ENCODE data around the gene CIART.
A peak's percentile ranks its signal among the peaks of the same experiment; 100 is the strongest.

The CIART gene

GRCh38 chr1:150262388-150263320 is 19.7 kb upstream of the CIART start:
- peaks cover 29% of the 10 kb centered on the region for H3K36me3 ChIP-seq (replicated peaks; ENCODE audit: low read depth, low read length)
- H3K27ac ChIP-seq (ENCODE audit: low read length), result 0 out of 2 replicates have a peak overlapping the region, but pooled peaks have one; percentile 7
- TF ChIP-seq EZH2phosphoT487 (IDR thresholded peaks at IDR 0.05; ENCODE audit: low read depth), result no peak
- TF ChIP-seq, protein P1, sequence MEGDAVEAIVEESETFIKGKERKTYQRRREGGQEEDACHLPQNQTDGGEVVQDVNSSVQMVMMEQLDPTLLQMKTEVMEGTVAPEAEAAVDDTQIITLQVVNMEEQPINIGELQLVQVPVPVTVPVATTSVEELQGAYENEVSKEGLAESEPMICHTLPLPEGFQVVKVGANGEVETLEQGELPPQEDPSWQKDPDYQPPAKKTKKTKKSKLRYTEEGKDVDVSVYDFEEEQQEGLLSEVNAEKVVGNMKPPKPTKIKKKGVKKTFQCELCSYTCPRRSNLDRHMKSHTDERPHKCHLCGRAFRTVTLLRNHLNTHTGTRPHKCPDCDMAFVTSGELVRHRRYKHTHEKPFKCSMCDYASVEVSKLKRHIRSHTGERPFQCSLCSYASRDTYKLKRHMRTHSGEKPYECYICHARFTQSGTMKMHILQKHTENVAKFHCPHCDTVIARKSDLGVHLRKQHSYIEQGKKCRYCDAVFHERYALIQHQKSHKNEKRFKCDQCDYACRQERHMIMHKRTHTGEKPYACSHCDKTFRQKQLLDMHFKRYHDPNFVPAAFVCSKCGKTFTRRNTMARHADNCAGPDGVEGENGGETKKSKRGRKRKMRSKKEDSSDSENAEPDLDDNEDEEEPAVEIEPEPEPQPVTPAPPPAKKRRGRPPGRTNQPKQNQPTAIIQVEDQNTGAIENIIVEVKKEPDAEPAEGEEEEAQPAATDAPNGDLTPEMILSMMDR (IDR thresholded peaks at IDR 0.05; ENCODE audit: low read depth, low read length), result no peak
- peaks cover 25% of the 10 kb centered on the region for H3K27me3 ChIP-seq (ENCODE audit: low read depth, low read length)
- no peak overlapping the region for H3K9ac ChIP-seq (ENCODE audit: low read length)
- peaks cover 18% of the 10 kb centered on the region for H3K4me1 ChIP-seq (ENCODE audit: low read length)
- no peak overlapping the region for H3K4me3 ChIP-seq (ENCODE audit: low read length)
- peaks cover 4% of the 10 kb centered on the region; the same call in 1 of the 2 replicates for H4K20me1 ChIP-seq (ENCODE audit: insufficient read depth, low read length)
- peaks cover 9% of the 10 kb centered on the region for H3K79me2 ChIP-seq (ENCODE audit: low read length)
- H3K4me2 ChIP-seq (ENCODE audit: low read length), result no peak overlapping the region
- no peaks in the 10 kb centered on the region for H3K9me3 ChIP-seq (ENCODE audit: insufficient read depth, low read length)
- H2AFZ ChIP-seq (ENCODE audit: low read depth, low read length), result no peak overlapping the region

GRCh38 chr1:150263549-150263948 is 18.8 kb upstream of the CIART start:
- H3K9me3 ChIP-seq (ENCODE audit: insufficient read depth, low read length), result no peaks in the 10 kb centered on the region
- peaks cover 29% of the 10 kb centered on the region for H3K36me3 ChIP-seq (replicated peaks; ENCODE audit: low read depth, low read length)
- peaks cover 9% of the 10 kb centered on the region; the same call in 1 of the 2 replicates for H4K20me1 ChIP-seq (ENCODE audit: insufficient read depth, low read length)
- H3K79me2 ChIP-seq (ENCODE audit: low read length), result peaks cover 18% of the 10 kb centered on the region
- no peak overlapping the region for H3K27ac ChIP-seq (ENCODE audit: low read length)
- no peak for TF ChIP-seq EZH2phosphoT487 (IDR thresholded peaks at IDR 0.05; ENCODE audit: low read depth)
- TF ChIP-seq, protein P1 (IDR thresholded peaks at IDR 0.05; ENCODE audit: low read depth, low read length), result no peak
- no peak overlapping the region for H2AFZ ChIP-seq (ENCODE audit: low read depth, low read length)
- no peak overlapping the region for H3K4me2 ChIP-seq (ENCODE audit: low read length)
- no peak overlapping the region for H3K9ac ChIP-seq (ENCODE audit: low read length)
- no peak overlapping the region for H3K4me3 ChIP-seq (ENCODE audit: low read length)
- H3K4me1 ChIP-seq (ENCODE audit: low read length), result peaks cover 15% of the 10 kb centered on the region
- H3K27me3 ChIP-seq (ENCODE audit: low read depth, low read length), result peaks cover 16% of the 10 kb centered on the region

DNA sequence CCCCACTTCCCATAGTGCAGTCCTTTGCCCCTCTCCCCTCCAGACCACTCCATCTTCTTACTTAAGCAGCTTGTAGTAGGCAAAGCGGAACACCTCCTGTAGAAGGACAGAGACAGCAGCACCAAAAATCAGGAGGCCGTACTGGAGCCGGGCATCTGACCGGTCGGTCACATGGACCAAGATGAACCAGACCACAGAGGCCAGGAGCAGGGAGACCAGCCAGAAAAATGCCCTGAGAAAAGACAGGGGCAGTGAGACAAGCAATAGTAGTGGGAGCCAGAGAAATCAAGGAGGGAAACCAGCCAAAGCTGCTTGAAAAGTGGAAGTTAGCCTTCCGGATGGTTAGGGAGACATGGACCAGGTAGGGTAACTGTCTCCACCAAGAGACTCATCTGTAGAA is 14.5 kb upstream of the CIART start:
- Histone ChIP-seq H3K9me3 (ENCODE audit: insufficient read depth, low read length) (no peaks in the 10 kb centered on the region), H2AFZ (ENCODE audit: low read depth, low read length) (no peak overlapping the region), H3K27ac (ENCODE audit: low read length) (peak overlapping the region; percentile 77), H3K9ac (ENCODE audit: low read length) (peak overlapping the region; percentile 97), H3K27me3 (ENCODE audit: low read depth, low read length) (no peaks in the 10 kb centered on the region), H4K20me1 (ENCODE audit: insufficient read depth, low read length) (peaks cover 9% of the 10 kb centered on the region; the same call in 1 of the 2 replicates), H3K79me2 (ENCODE audit: low read length) (peaks cover 21% of the 10 kb centered on the region), H3K4me1 (ENCODE audit: low read length) (peaks cover 42% of the 10 kb centered on the region), H3K4me3 (ENCODE audit: low read length) (peak overlapping the region; percentile 87), H3K36me3 (replicated peaks; ENCODE audit: low read depth, low read length) (peaks cover 29% of the 10 kb centered on the region), H3K4me2 (ENCODE audit: low read length) (peak overlapping the region; percentile 99)
- no peak for TF ChIP-seq EZH2phosphoT487 (IDR thresholded peaks at IDR 0.05; ENCODE audit: low read depth)
- TF ChIP-seq, protein P1 (IDR thresholded peaks at IDR 0.05; ENCODE audit: low read depth, low read length), result no peak

DNA sequence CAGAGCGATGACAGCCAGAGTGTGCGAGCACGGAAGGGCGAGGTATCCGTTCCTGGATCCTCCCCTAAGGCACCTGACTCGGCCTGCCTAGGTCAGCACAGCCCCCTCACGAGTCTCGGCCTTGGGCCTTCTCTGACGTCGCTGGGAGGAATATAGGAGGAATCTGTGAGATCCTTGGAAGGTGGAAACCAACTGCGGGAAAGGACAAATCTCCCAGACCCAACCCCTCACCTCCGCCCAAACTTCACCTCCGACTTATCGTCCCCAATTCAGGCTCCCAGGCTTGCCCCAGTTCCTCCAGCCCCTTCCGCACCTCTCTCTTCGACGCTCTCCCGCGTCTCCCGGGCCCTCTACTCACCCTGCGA is 14.0 kb upstream of the CIART start:
- Histone ChIP-seq H3K4me1 (ENCODE audit: low read length) (peaks cover 43% of the 10 kb centered on the region), H3K27me3 (ENCODE audit: low read depth, low read length) (no peaks in the 10 kb centered on the region), H3K4me2 (ENCODE audit: low read length) (peak overlapping the region; percentile 99), H3K27ac (ENCODE audit: low read length) (peak overlapping the region; percentile 77), H3K9ac (ENCODE audit: low read length) (peak overlapping the region; percentile 97), H4K20me1 (ENCODE audit: insufficient read depth, low read length) (peaks cover 9% of the 10 kb centered on the region; the same call in 1 of the 2 replicates), H3K36me3 (replicated peaks; ENCODE audit: low read depth, low read length) (peaks cover 29% of the 10 kb centered on the region), H3K9me3 (ENCODE audit: insufficient read depth, low read length) (no peaks in the 10 kb centered on the region), H3K79me2 (ENCODE audit: low read length) (peaks cover 21% of the 10 kb centered on the region), H2AFZ (ENCODE audit: low read depth, low read length) (peak overlapping the region; percentile 24; the same call in 1 of the 2 replicates), H3K4me3 (ENCODE audit: low read length) (peak overlapping the region; percentile 87)
- TF ChIP-seq EZH2phosphoT487 (IDR thresholded peaks at IDR 0.05; ENCODE audit: low read depth), result no peak
- TF ChIP-seq, protein P1 (IDR thresholded peaks at IDR 0.05; ENCODE audit: low read depth, low read length), result no peak

All from OCI-LY3 (cell line).